Sigmoid colon (tissue), 4 donors: ENCODE measurements around the gene GYS2.

Experiments
- CTCF ChIP-seq, 4 experiments: fragments of 450-650 bp in 3 of 4; fragments of 200-600 bp in 1 of 4; IDR thresholded peaks; one replicate each; pipeline ENCODE4 v1.5.1; 2016 to 2019; ENCODE audit warnings: antibody characterized with exemption in 4 of 4, mild to moderate bottlenecking in 3 of 4, moderate library complexity in 2 of 4
- POLR2AphosphoS5 ChIP-seq, 4 donors: sonication (generic); formaldehyde crosslinking; IDR thresholded peaks; one replicate each; pipeline ENCODE4 v1.6.1; 2017; ENCODE audit warnings: antibody characterized with exemption in 4 of 4

- TF ChIP-seq CTCF (IDR thresholded peaks at IDR 0.05): no peak
- no peak for TF ChIP-seq POLR2AphosphoS5 (IDR thresholded peaks at IDR 0.05)
These were observed 57.9 kb downstream of the GYS2 start for GRCh38 chr12:21546716-21547115.
